Glutamatergic neuron (in vitro differentiated cells): ENCODE results near the gene PPP1R37. TPM values are rescaled to one million over a fixed set of nuclear protein-coding genes. Genes with fewer than 3 reads are reported as not detected.

Experiments used
- DNase-seq: peaks from one replicate; pipeline ENCODE4 v3.0.0; 2022
- H3K27ac Mint-ChIP-seq: one replicate; pipeline ENCODE4 v1.8.0; 2020; ENCODE audit warnings: mild to moderate bottlenecking, mixed read lengths, inconsistent platforms; ENCODE audit not compliant: unreplicated experiment
- H3K27me3 Mint-ChIP-seq: one replicate; pipeline ENCODE4 v1.8.0; 2020; ENCODE audit warnings: mild to moderate bottlenecking, moderate library complexity, mixed read lengths, inconsistent platforms; ENCODE audit not compliant: unreplicated experiment
- H3K36me3 Mint-ChIP-seq: one replicate; pipeline ENCODE4 v1.8.0; 2020; ENCODE audit warnings: mild to moderate bottlenecking, mixed read lengths, inconsistent platforms; ENCODE audit not compliant: unreplicated experiment
- H3K4me1 Mint-ChIP-seq: one replicate; pipeline ENCODE4 v1.8.0; 2020; ENCODE audit warnings: mild to moderate bottlenecking, low read depth, mixed read lengths, inconsistent platforms; ENCODE audit not compliant: unreplicated experiment
- H3K4me3 Mint-ChIP-seq: one replicate; pipeline ENCODE4 v1.8.0; 2020; ENCODE audit warnings: mild to moderate bottlenecking, mixed read lengths, inconsistent platforms; ENCODE audit not compliant: unreplicated experiment
- H3K9me3 Mint-ChIP-seq: one replicate; pipeline ENCODE4 v1.8.0; 2020; ENCODE audit warnings: mild to moderate bottlenecking, moderate library complexity, mixed read lengths, inconsistent platforms; ENCODE audit not compliant: unreplicated experiment
- CTCF ChIP-seq: fragments of 200-600 bp; sonication (generic); IDR thresholded peaks from one replicate; pipeline ENCODE4 v1.5.0; 2021; ENCODE audit not compliant: partially characterized antibody, unreplicated experiment
- total RNA-seq: library from RNA; stranded (reverse); fragmentation: NEBNext Ultra II Directional; extraction: Animal tissue kit (Norgen Biotek cat#: 25700); gene quantifications from one replicate; pipeline ENCODE4 v1.2.1, GENCODE V29; 2021; ENCODE audit not compliant: unreplicated experiment

PPP1R37 gene
- total RNA-seq, 1 donor from 2014 or later = 49.5 TPM

GRCh38 chr19:45119582-45119981, 26.6 kb downstream of the PPP1R37 start:
- H3K27ac Mint-ChIP-seq = peak overlapping the region; percentile 28
- DNase-seq = no peak
- no peak for TF ChIP-seq CTCF

GRCh38 chr19:45121827-45122345, 28.9 kb downstream of the PPP1R37 start:
- peaks cover 16% of the 10 kb centered on the region for H3K9me3 Mint-ChIP-seq
- no peak overlapping the region for H3K4me3 Mint-ChIP-seq
- peaks cover 11% of the 10 kb centered on the region for H3K27me3 Mint-ChIP-seq
- DNase-seq = no peak
- H3K27ac Mint-ChIP-seq = peak overlapping the region; percentile 55
- no peak for TF ChIP-seq CTCF
- H3K4me1 Mint-ChIP-seq = peaks cover 35% of the 10 kb centered on the region
- no peaks in the 10 kb centered on the region for H3K36me3 Mint-ChIP-seq

More at GRCh38 chr19:45119582-45119981, 26.6 kb downstream of the PPP1R37 start:
- Mint-ChIP-seq H3K27me3 (peaks cover 9% of the 10 kb centered on the region), H3K4me3 (no peak overlapping the region), H3K36me3 (no peaks in the 10 kb centered on the region), H3K9me3 (peaks cover 13% of the 10 kb centered on the region), H3K4me1 (peaks cover 53% of the 10 kb centered on the region)

GRCh38 chr19:45122832-45123231, 29.9 kb downstream of the PPP1R37 start:
- Mint-ChIP-seq H3K4me3 (peak overlapping the region; percentile 52), H3K36me3 (no peaks in the 10 kb centered on the region), H3K9me3 (peaks cover 15% of the 10 kb centered on the region), H3K27ac (no peak overlapping the region), H3K27me3 (peaks cover 11% of the 10 kb centered on the region), H3K4me1 (peaks cover 31% of the 10 kb centered on the region)
- no peak for TF ChIP-seq CTCF
- no peak for DNase-seq

- H3K4me1 Mint-ChIP-seq = peaks cover 27% of the 10 kb centered on the region
- H3K9me3 Mint-ChIP-seq = peaks cover 15% of the 10 kb centered on the region
- no peak for DNase-seq
- H3K36me3 Mint-ChIP-seq = no peaks in the 10 kb centered on the region
- no peak for TF ChIP-seq CTCF
- H3K27ac Mint-ChIP-seq = no peak overlapping the region
- no peak overlapping the region for H3K4me3 Mint-ChIP-seq
- H3K27me3 Mint-ChIP-seq = peaks cover 11% of the 10 kb centered on the region
Observed at GRCh38 chr19:45123440-45123850, 30.5 kb downstream of the PPP1R37 start.

GRCh38 chr19:45124021-45124420, 31.0 kb downstream of the PPP1R37 start:
- H3K36me3 Mint-ChIP-seq = no peaks in the 10 kb centered on the region
- H3K27me3 Mint-ChIP-seq = peaks cover 9% of the 10 kb centered on the region
- H3K4me3 Mint-ChIP-seq = no peak overlapping the region
- H3K27ac Mint-ChIP-seq = no peak overlapping the region
- peaks cover 15% of the 10 kb centered on the region for H3K9me3 Mint-ChIP-seq
- TF ChIP-seq CTCF = no peak
- DNase-seq = no peak
- peaks cover 24% of the 10 kb centered on the region for H3K4me1 Mint-ChIP-seq
